Measurements from ENCODE around the gene RTN4RL1. TPM values are rescaled to one million over a fixed set of nuclear protein-coding genes. Genes with fewer than 3 reads are reported as not detected.

RTN4RL1 gene
- total RNA-seq, 1 experiment from 2014 or later, result 0.69 TPM

- no peak for DNase-seq (ENCODE audit: low read depth)
These were observed 34.6 kb upstream of the RTN4RL1 start for GRCh38 chr17:2059547-2060384.

DNA sequence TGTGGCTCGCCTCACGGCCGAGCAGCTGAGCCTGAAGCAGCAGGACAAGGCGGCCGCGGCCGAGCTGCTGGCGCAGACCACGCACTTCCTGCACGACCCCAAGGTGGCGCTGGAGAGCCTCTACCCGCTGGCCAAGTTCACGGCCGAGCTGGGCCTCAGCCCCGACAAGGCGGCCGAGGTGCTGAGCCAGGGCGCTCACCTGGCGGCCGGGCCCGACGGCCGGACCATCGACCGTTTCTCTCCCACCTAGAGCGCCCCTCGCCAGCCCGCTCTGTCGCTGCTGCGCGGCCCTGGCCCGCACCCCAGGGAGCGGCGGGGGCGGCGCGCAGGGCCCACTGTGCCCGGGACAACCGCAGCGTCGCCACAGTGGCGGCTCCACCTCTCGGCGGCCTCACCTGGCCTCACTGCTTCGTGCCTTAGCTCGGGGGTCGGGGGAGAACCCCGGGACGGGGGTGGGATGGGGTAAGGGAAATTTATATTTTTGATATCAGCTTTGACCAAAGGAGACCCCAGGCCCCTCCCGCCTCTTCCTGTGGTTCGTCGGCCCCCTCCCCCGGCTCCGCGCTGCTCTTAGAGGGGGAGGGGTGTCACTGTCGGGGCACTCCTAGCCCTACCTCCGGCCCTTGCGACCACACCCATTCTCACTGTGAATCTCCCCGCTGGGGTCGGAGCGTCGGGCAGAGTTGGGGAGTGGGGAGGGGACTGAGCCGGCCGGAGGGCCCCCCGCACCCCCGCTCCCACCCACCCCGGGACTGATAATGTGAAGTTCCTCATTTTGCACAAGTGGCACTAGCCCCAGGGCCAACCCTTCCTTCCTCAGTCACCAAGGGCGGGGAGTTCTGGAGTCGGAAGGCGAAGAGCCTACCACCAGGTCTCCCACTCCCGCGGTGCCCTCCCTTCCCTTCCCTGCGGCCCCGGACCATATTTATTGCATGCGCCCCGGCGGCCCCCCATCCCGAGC, 33.7 kb upstream of the RTN4RL1 start:
- DNase-seq (ENCODE audit: low read depth), result no peak

- no peak for DNase-seq (ENCODE audit: low read depth)
These were observed 32.8 kb upstream of the RTN4RL1 start for GRCh38 chr17:2057760-2058585.

DNA sequence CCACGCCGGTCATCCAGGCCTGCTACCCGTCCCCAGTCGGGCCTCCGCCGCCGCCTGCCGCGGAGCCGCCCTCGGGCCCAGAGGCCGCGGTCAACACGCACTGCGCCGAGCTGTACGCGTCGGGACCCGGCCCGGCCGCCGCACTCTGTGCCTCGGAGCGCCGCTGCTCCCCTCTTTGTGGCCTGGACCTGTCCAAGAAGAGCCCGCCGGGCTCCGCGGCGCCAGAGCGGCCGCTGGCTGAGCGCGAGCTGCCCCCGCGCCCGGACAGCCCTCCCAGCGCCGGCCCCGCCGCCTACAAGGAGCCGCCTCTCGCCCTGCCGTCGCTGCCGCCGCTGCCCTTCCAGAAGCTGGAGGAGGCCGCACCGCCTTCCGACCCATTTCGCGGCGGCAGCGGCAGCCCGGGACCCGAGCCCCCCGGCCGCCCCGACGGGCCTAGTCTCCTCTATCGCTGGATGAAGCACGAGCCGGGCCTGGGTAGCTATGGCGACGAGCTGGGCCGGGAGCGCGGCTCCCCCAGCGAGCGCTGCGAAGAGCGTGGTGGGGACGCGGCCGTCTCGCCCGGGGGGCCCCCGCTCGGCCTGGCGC, 32.1 kb upstream of the RTN4RL1 start:
- no peak for DNase-seq (ENCODE audit: low read depth)

GRCh38 chr17:2056206-2057174, 31.4 kb upstream of the RTN4RL1 start:
- DNase-seq (ENCODE audit: low read depth), result no peak

GRCh38 chr17:2055292-2056205, 30.4 kb upstream of the RTN4RL1 start:
- DNase-seq (ENCODE audit: low read depth), result no peak

DNA sequence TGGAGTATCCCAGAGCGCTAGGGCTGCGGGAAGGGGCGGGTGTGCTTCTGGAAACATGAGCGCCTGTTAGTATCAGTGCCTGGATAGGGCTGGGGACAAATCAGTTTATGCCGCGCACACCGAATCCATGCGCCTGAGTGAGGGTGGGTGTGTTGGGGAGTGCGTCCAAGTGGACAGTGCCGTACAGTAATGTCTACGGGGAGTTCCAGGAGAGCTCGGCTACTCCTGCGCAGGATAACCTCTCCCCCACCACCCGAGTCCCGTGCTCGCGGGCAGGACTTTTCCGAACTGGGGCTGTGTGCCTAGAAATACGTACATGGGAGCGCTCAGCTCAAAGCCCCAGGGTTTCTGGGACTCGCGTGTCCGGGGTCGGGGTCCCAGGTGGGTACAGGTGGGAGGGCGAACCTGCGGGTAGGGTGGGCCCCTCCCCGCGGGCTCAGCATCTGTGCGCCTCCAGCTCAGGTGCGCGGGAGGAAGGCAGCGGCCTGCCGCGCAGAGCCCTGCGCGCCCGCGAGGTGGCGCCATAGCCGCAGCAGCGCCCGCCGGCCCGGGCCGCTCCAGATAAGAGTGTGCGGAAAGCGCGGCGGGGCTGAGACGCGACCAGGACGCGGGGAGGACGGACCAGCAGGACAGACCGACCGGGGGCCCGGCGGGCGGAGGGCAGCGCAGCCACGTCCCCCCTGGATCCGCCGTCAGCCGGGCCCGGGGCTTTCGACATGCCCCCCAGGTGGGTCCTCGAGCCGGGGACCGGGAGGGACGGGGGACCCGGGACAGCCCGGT, 29.6 kb upstream of the RTN4RL1 start, which contains the start of gene HIC1:
Gene HIC1, plus strand, starts transcription at position 592 of the 780 bp plus-strand sequence. CDS start 1,588 bp downstream, outside the sequence.
- peak; percentile 62 for DNase-seq (ENCODE audit: low read depth)

- no peak for DNase-seq (ENCODE audit: low read depth)
These were observed 29.1 kb upstream of the RTN4RL1 start for GRCh38 chr17:2054262-2054511.

GRCh38 chr17:2053380-2054261, 28.5 kb upstream of the RTN4RL1 start:
- DNase-seq (ENCODE audit: low read depth), result no peak

DNA sequence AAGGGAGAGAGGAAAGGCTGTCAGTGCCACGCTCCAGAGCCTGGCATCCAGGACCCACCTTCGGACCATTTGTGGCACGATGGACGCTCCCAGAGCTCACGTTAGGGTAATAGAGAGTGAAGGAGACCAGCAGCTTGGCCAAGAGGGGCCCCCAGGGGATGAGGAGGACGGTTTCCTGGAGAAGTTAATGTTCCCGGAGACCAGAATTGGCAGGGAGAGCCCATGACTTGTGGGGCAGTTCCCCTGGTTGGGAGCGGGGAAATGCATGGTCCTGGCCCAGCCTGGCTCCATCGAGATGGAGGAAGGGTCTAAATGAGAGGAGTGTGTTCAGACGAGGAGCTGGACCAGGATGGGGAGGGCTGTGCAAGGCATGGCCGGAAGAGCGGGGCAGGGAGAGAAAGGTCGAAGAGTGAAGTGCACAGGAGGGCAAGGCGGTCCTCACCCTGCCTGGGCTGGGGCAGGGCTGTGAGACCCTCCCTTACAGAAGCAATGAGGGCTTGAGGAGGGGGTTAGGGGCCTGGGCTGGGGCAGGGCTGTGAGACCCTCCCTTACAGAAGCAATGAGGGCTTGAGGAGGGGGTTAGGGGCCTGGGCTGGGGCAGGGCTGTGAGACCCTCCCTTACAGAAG, 26.9 kb upstream of the RTN4RL1 start:
- no peak for DNase-seq (ENCODE audit: low read depth)

- no peak for DNase-seq (ENCODE audit: low read depth)
These were observed 26.2 kb upstream of the RTN4RL1 start for GRCh38 chr17:2051061-2051932.

DNA sequence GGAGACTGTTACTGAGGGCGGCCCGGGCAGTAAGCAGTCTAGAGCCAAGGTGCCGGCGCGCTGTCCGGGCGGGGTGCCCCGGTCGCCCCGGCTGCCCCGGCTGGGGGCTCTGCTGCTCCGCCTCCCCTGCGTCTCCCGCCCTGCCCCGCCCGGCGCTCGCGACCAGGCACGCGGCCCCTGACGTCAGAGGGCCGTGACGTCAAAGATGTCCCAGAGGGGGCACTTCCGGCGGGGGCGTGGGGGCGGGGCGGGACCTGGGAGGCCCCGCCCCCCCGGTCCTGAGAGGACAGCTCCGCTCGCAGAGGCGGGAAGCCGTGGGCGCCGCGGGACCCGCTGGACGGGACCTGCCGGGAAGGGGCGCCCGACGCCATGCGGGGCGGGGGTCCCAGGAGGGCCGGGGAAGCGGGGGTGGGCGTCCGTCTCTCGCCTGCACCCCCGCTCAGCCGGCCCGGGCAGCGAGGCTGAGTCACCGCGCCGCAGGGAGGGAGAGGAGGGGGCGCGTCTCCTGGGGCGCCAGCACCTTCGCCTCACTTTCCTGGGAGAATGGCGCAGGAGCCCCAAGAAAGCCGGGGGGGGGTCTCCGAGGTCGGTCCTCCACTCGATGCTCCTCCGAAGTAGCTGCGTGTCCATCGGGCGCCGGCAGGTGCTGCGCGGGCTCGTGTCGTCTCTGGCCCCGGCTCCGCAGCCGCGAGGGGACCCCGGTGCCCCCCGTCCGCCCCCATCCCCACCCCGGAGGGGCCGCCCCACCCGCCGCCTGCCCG, 25.3 kb upstream of the RTN4RL1 start:
- peak; percentile 67 for DNase-seq (ENCODE audit: low read depth)

GRCh38 chr17:2049333-2050299, 24.5 kb upstream of the RTN4RL1 start:
- peak; percentile 74 for DNase-seq (ENCODE audit: low read depth)

- no peak for DNase-seq (ENCODE audit: low read depth)
These were observed 23.7 kb upstream of the RTN4RL1 start for GRCh38 chr17:2048805-2049204.
